ENCODE measurements around the gene KRT6B. TPM values are rescaled to one million over a fixed set of nuclear protein-coding genes. Genes with fewer than 3 reads are reported as not detected.

The KRT6B gene
- total RNA-seq, 1 experiment from 2014 or later, result not detected

GRCh38 chr12:52494518-52494917, 42.6 kb upstream of the KRT6B start:
- H4K20me1 ChIP-seq (ENCODE audit: insufficient read depth), result no peaks in the 10 kb centered on the region
- H3K9me2 ChIP-seq (ENCODE audit: insufficient read depth), result no peaks in the 10 kb centered on the region
- H3K27ac ChIP-seq (ENCODE audit: low read depth, low read length), result no peak overlapping the region
- no peak overlapping the region for H3K9ac ChIP-seq (ENCODE audit: low read length)
- CTCF ChIA-PET, result interaction anchor here (0.8 kb wide), 1 partner anchor 99 kb away, joined by 3 read pairs; no protein-coding TSS in a partner anchor
- intact Hi-C loops (cut with micrococcal nuclease), result no loop called here
- TF ChIP-seq SP1 (IDR thresholded peaks at IDR 0.05; ENCODE audit: low read depth), result no peak
- no peak for TF ChIP-seq POLR2AphosphoS5 (IDR thresholded peaks at IDR 0.05; ENCODE audit: low read depth, low read length)
- no peak for TF ChIP-seq ATF3 (IDR thresholded peaks at IDR 0.05)
- TF ChIP-seq EGR1 (IDR thresholded peaks at IDR 0.05; ENCODE audit: low read depth), result no peak
- TF ChIP-seq CEBPB (IDR thresholded peaks at IDR 0.05; ENCODE audit: low read depth), result no peak
- no peak for DNase-seq (ENCODE audit: low read depth, low spot score)
- no peak overlapping the region for H2AFZ ChIP-seq (ENCODE audit: low read depth, low read length, poor library complexity, severe bottlenecking)
- BruUV-seq (replicated peaks), result no TSS peak
- H3K4me3 ChIP-seq (replicated peaks in 1 of 2; ENCODE audit: low read depth in 1 of 2, low read length in 2 of 2), result no peak overlapping the region
- no peaks in the 10 kb centered on the region for H3K27me3 ChIP-seq (ENCODE audit: insufficient read depth, low read length)
- H3K79me2 ChIP-seq (ENCODE audit: insufficient read depth, low read length), result no peaks in the 10 kb centered on the region
- peak overlapping the region; percentile 73; the same call in 1 of the 2 replicates for H3K4me2 ChIP-seq (ENCODE audit: low read length)
- no peak for ATAC-seq
- H3K36me3 ChIP-seq (ENCODE audit: control insufficient read depth in 1 of 2, insufficient read depth in 2 of 2, low read length in 2 of 2), result no peaks in the 10 kb centered on the region
- peaks cover 29 to 57% of the 10 kb centered on the region in 2 experiments for H3K4me1 ChIP-seq (ENCODE audit: control insufficient read depth in 1 of 2, insufficient read depth in 2 of 2, low read length in 2 of 2)
- RAD21 ChIA-PET (ENCODE audit: low non-redundant PET in 1 of 2, low total read pairs in 2 of 2, uncharacterized antibody in 2 of 2, unreplicated experiment in 2 of 2), result no interaction called here
- POLR2A ChIA-PET, result no interaction called here
- H3K9me3 ChIP-seq (ENCODE audit: control insufficient read depth in 1 of 2, insufficient read depth in 1 of 2, low read depth in 1 of 2, low read length in 2 of 2), result no peaks in the 10 kb centered on the region

DNA sequence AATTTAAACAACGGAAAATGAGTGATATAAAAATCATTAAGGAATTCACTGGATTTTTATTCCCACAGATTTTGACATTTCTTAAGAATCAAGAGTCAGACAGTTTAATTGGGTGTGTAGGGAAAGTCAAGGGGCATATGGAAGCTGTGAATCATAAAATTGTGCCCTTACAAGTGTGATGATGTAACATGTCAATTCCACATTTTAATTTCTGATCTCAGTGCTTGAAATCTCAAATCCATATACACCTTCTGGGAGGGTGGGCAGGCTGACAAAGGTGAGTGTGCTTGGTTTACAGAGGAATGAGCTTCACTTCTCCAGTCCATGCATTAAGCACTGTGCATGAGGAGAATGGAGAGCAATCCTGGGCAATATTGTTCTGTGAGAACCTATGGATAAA, 42.2 kb upstream of the KRT6B start:
- ChIA-PET POLR2A (no interaction called here), RAD21 (ENCODE audit: low non-redundant PET in 1 of 2, low total read pairs in 2 of 2, uncharacterized antibody in 2 of 2, unreplicated experiment in 2 of 2) (no interaction called here), CTCF (interaction anchor here (0.8 kb wide), 2 partner anchors 13 to 98 kb away, joined by 3 read pairs; no protein-coding TSS in a partner anchor)
- DNase-seq (ENCODE audit: low read depth, low spot score) (no peak), ATAC-seq (no peak)
- Histone ChIP-seq H3K36me3 (ENCODE audit: control insufficient read depth in 1 of 2, insufficient read depth in 2 of 2, low read length in 2 of 2) (no peaks in the 10 kb centered on the region), H3K4me2 (ENCODE audit: low read length) (no peak overlapping the region; the same call in 1 of the 2 replicates), H4K20me1 (ENCODE audit: insufficient read depth) (no peaks in the 10 kb centered on the region), H2AFZ (ENCODE audit: low read depth, low read length, poor library complexity, severe bottlenecking) (no peak overlapping the region), H3K27ac (ENCODE audit: low read depth, low read length) (no peak overlapping the region), H3K9ac (ENCODE audit: low read length) (no peak overlapping the region), H3K4me3 (replicated peaks in 1 of 2; ENCODE audit: low read depth in 1 of 2, low read length in 2 of 2) (no peak overlapping the region), H3K4me1 (ENCODE audit: control insufficient read depth in 1 of 2, insufficient read depth in 2 of 2, low read length in 2 of 2) (peaks cover 29 to 55% of the 10 kb centered on the region in 2 experiments), H3K9me2 (ENCODE audit: insufficient read depth) (no peaks in the 10 kb centered on the region), H3K27me3 (ENCODE audit: insufficient read depth, low read length) (no peaks in the 10 kb centered on the region), H3K79me2 (ENCODE audit: insufficient read depth, low read length) (no peaks in the 10 kb centered on the region), H3K9me3 (ENCODE audit: control insufficient read depth in 1 of 2, insufficient read depth in 1 of 2, low read depth in 1 of 2, low read length in 2 of 2) (no peaks in the 10 kb centered on the region)
- BruUV-seq (replicated peaks), result no TSS peak
- TF ChIP-seq CEBPB (IDR thresholded peaks at IDR 0.05; ENCODE audit: low read depth) (no peak), FOSL1 (IDR thresholded peaks at IDR 0.05; ENCODE audit: low read depth) (0 out of 2 replicates have a peak, but pooled peaks have one; percentile 18), ZFX (IDR thresholded peaks at IDR 0.05) (no peak), JUND (IDR thresholded peaks at IDR 0.05) (no peak), EGR1 (IDR thresholded peaks at IDR 0.05; ENCODE audit: low read depth) (no peak), ZBTB33 (IDR thresholded peaks at IDR 0.05; ENCODE audit: extremely low read depth, insufficient replicate concordance, low read length) (no peak)
- intact Hi-C loops (cut with micrococcal nuclease), result no loop called here
